ENCODE results near the gene SH3D19. TPM values are rescaled to one million over a fixed set of nuclear protein-coding genes. Genes with fewer than 3 reads are reported as not detected.
"Not testable (repeated sequence)": the region's sequence is repeated elsewhere in the genome, so short reads cannot be mapped to it uniquely, and the experiment has no call there.

SH3D19 gene
- total RNA-seq, 1 experiment from 2014 or later = not detected

DNA sequence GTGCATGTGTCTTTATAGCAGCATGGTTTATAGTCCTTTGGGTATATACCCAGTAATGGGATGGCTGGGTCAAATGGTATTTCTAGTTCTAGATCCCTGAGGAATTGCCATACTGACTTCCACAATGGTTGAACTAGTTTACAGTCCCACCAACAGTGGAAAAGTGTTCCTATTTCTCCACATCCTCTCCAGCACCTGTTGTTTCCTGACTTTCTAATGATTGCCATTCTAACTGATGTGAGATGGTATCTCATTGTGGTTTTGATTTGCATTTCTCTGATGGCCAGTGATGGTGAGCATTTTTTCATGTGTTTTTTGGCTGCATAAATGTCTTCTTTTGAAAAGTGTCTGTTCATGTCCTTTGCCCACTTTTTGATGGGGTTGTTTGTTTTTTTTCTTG lies 56.5 kb downstream of the SH3D19 start:
- H2AFZ ChIP-seq (ENCODE audit: low read length); H3K4me1 ChIP-seq (ENCODE audit: low read length); H3K27ac ChIP-seq (ENCODE audit: low read length); H4K20me1 ChIP-seq (ENCODE audit: insufficient read depth, low read depth, low read length); H3K9me2 ChIP-seq (replicated peaks; ENCODE audit: insufficient read depth, low read length); H3K4me3 ChIP-seq (ENCODE audit: low read length); H3K79me2 ChIP-seq (ENCODE audit: low read length); H3K27me3 ChIP-seq (ENCODE audit: low read length); H3K4me2 ChIP-seq (ENCODE audit: low read depth, low read length, poor library complexity, severe bottlenecking); DNase-seq; H3K9me3 ChIP-seq (ENCODE audit: low read length); H3K36me3 ChIP-seq (ENCODE audit: insufficient read depth, low read length); H3K9ac ChIP-seq (ENCODE audit: low read length): not testable (repeated sequence)

GRCh38 chr4:151267822-151268535 lies 57.4 kb downstream of the SH3D19 start:
- Histone ChIP-seq H3K27me3 (ENCODE audit: low read length) (no peaks in the 10 kb centered on the region), H3K27ac (ENCODE audit: low read length) (no peak overlapping the region), H3K4me1 (ENCODE audit: low read length) (no peaks in the 10 kb centered on the region), H3K36me3 (ENCODE audit: insufficient read depth, low read length) (no peaks in the 10 kb centered on the region), H4K20me1 (ENCODE audit: insufficient read depth, low read depth, low read length) (no peaks in the 10 kb centered on the region), H2AFZ (ENCODE audit: low read length) (no peak overlapping the region), H3K9me3 (ENCODE audit: low read length) (no peaks in the 10 kb centered on the region), H3K4me2 (ENCODE audit: low read depth, low read length, poor library complexity, severe bottlenecking) (no peak overlapping the region), H3K9ac (ENCODE audit: low read length) (no peak overlapping the region), H3K4me3 (ENCODE audit: low read length) (no peak overlapping the region), H3K9me2 (replicated peaks; ENCODE audit: insufficient read depth, low read length) (no peaks in the 10 kb centered on the region), H3K79me2 (ENCODE audit: low read length) (no peaks in the 10 kb centered on the region)
- DNase-seq = no peak

GRCh38 chr4:151267104-151267503 lies 58.3 kb downstream of the SH3D19 start:
- no peaks in the 10 kb centered on the region for H3K27me3 ChIP-seq (ENCODE audit: low read length)
- no peaks in the 10 kb centered on the region for H3K4me1 ChIP-seq (ENCODE audit: low read length)
- no peak for DNase-seq
- no peak overlapping the region for H3K4me3 ChIP-seq (ENCODE audit: low read length)
- H3K9me3 ChIP-seq (ENCODE audit: low read length) = no peaks in the 10 kb centered on the region
- no peak overlapping the region for H2AFZ ChIP-seq (ENCODE audit: low read length)
- no peak overlapping the region for H3K27ac ChIP-seq (ENCODE audit: low read length)
- no peaks in the 10 kb centered on the region for H3K36me3 ChIP-seq (ENCODE audit: insufficient read depth, low read length)
- no peak overlapping the region for H3K9ac ChIP-seq (ENCODE audit: low read length)
- no peaks in the 10 kb centered on the region for H4K20me1 ChIP-seq (ENCODE audit: insufficient read depth, low read depth, low read length)
- H3K4me2 ChIP-seq (ENCODE audit: low read depth, low read length, poor library complexity, severe bottlenecking) = no peak overlapping the region
- H3K79me2 ChIP-seq (ENCODE audit: low read length) = no peaks in the 10 kb centered on the region
- no peaks in the 10 kb centered on the region for H3K9me2 ChIP-seq (replicated peaks; ENCODE audit: insufficient read depth, low read length)

GRCh38 chr4:151266497-151266896 lies 58.9 kb downstream of the SH3D19 start:
- H2AFZ ChIP-seq (ENCODE audit: low read length) = no peak overlapping the region
- no peak overlapping the region for H3K9ac ChIP-seq (ENCODE audit: low read length)
- no peaks in the 10 kb centered on the region for H4K20me1 ChIP-seq (ENCODE audit: insufficient read depth, low read depth, low read length)
- no peak for DNase-seq
- H3K79me2 ChIP-seq (ENCODE audit: low read length) = no peaks in the 10 kb centered on the region
- no peak overlapping the region for H3K27ac ChIP-seq (ENCODE audit: low read length)
- no peaks in the 10 kb centered on the region for H3K9me3 ChIP-seq (ENCODE audit: low read length)
- no peaks in the 10 kb centered on the region for H3K36me3 ChIP-seq (ENCODE audit: insufficient read depth, low read length)
- H3K4me1 ChIP-seq (ENCODE audit: low read length) = no peaks in the 10 kb centered on the region
- no peak overlapping the region for H3K4me3 ChIP-seq (ENCODE audit: low read length)
- H3K9me2 ChIP-seq (replicated peaks; ENCODE audit: insufficient read depth, low read length) = no peaks in the 10 kb centered on the region
- no peaks in the 10 kb centered on the region for H3K27me3 ChIP-seq (ENCODE audit: low read length)
- H3K4me2 ChIP-seq (ENCODE audit: low read depth, low read length, poor library complexity, severe bottlenecking) = no peak overlapping the region

- H3K4me3 ChIP-seq (ENCODE audit: low read length) = no peak overlapping the region
- no peaks in the 10 kb centered on the region for H4K20me1 ChIP-seq (ENCODE audit: insufficient read depth, low read depth, low read length)
- H3K79me2 ChIP-seq (ENCODE audit: low read length) = no peaks in the 10 kb centered on the region
- no peak overlapping the region for H2AFZ ChIP-seq (ENCODE audit: low read length)
- H3K9ac ChIP-seq (ENCODE audit: low read length) = no peak overlapping the region
- no peaks in the 10 kb centered on the region for H3K9me3 ChIP-seq (ENCODE audit: low read length)
- no peak overlapping the region for H3K4me2 ChIP-seq (ENCODE audit: low read depth, low read length, poor library complexity, severe bottlenecking)
- no peaks in the 10 kb centered on the region for H3K27me3 ChIP-seq (ENCODE audit: low read length)
- no peaks in the 10 kb centered on the region for H3K9me2 ChIP-seq (replicated peaks; ENCODE audit: insufficient read depth, low read length)
- H3K36me3 ChIP-seq (ENCODE audit: insufficient read depth, low read length) = no peaks in the 10 kb centered on the region
- no peaks in the 10 kb centered on the region for H3K4me1 ChIP-seq (ENCODE audit: low read length)
- DNase-seq = no peak
- no peak overlapping the region for H3K27ac ChIP-seq (ENCODE audit: low read length)
Measured at GRCh38 chr4:151263455-151263854, 62.0 kb downstream of the SH3D19 start.

GRCh38 chr4:151260526-151260925 lies 64.9 kb downstream of the SH3D19 start:
- Histone ChIP-seq H3K79me2 (ENCODE audit: low read length) (no peaks in the 10 kb centered on the region), H3K27ac (ENCODE audit: low read length) (no peak overlapping the region), H3K4me1 (ENCODE audit: low read length) (no peaks in the 10 kb centered on the region)

GRCh38 chr4:151259752-151260151 lies 65.7 kb downstream of the SH3D19 start:
- no peak overlapping the region for H3K27ac ChIP-seq (ENCODE audit: low read length)
- no peaks in the 10 kb centered on the region for H3K36me3 ChIP-seq (ENCODE audit: insufficient read depth, low read length)
- no peaks in the 10 kb centered on the region for H4K20me1 ChIP-seq (ENCODE audit: insufficient read depth, low read depth, low read length)
- H3K4me1 ChIP-seq (ENCODE audit: low read length) = no peaks in the 10 kb centered on the region
- no peak overlapping the region for H3K9ac ChIP-seq (ENCODE audit: low read length)
- no peaks in the 10 kb centered on the region for H3K9me2 ChIP-seq (replicated peaks; ENCODE audit: insufficient read depth, low read length)
- H3K9me3 ChIP-seq (ENCODE audit: low read length) = no peaks in the 10 kb centered on the region
- H3K79me2 ChIP-seq (ENCODE audit: low read length) = no peaks in the 10 kb centered on the region
- no peak for DNase-seq
- H3K27me3 ChIP-seq (ENCODE audit: low read length) = no peaks in the 10 kb centered on the region
- no peak overlapping the region for H3K4me3 ChIP-seq (ENCODE audit: low read length)
- no peak overlapping the region for H3K4me2 ChIP-seq (ENCODE audit: low read depth, low read length, poor library complexity, severe bottlenecking)
- H2AFZ ChIP-seq (ENCODE audit: low read length) = no peak overlapping the region

More at GRCh38 chr4:151260526-151260925, 64.9 kb downstream of the SH3D19 start:
- H3K9me3 ChIP-seq (ENCODE audit: low read length) = no peaks in the 10 kb centered on the region
- DNase-seq = no peak
- H3K36me3 ChIP-seq (ENCODE audit: insufficient read depth, low read length) = no peaks in the 10 kb centered on the region
- H4K20me1 ChIP-seq (ENCODE audit: insufficient read depth, low read depth, low read length) = no peaks in the 10 kb centered on the region
- H3K9me2 ChIP-seq (replicated peaks; ENCODE audit: insufficient read depth, low read length) = no peaks in the 10 kb centered on the region
- H2AFZ ChIP-seq (ENCODE audit: low read length) = no peak overlapping the region
- H3K4me2 ChIP-seq (ENCODE audit: low read depth, low read length, poor library complexity, severe bottlenecking) = no peak overlapping the region
- no peak overlapping the region for H3K9ac ChIP-seq (ENCODE audit: low read length)
- H3K4me3 ChIP-seq (ENCODE audit: low read length) = no peak overlapping the region
- no peaks in the 10 kb centered on the region for H3K27me3 ChIP-seq (ENCODE audit: low read length)

GRCh38 chr4:151257704-151258103 lies 67.7 kb downstream of the SH3D19 start:
- Histone ChIP-seq H3K4me1 (ENCODE audit: low read length) (no peaks in the 10 kb centered on the region), H3K9me3 (ENCODE audit: low read length) (no peaks in the 10 kb centered on the region), H3K4me3 (ENCODE audit: low read length) (no peak overlapping the region), H3K79me2 (ENCODE audit: low read length) (no peaks in the 10 kb centered on the region), H3K9me2 (replicated peaks; ENCODE audit: insufficient read depth, low read length) (no peaks in the 10 kb centered on the region), H3K4me2 (ENCODE audit: low read depth, low read length, poor library complexity, severe bottlenecking) (no peak overlapping the region), H3K27ac (ENCODE audit: low read length) (no peak overlapping the region), H3K36me3 (ENCODE audit: insufficient read depth, low read length) (no peaks in the 10 kb centered on the region), H2AFZ (ENCODE audit: low read length) (no peak overlapping the region), H3K9ac (ENCODE audit: low read length) (no peak overlapping the region), H3K27me3 (ENCODE audit: low read length) (no peaks in the 10 kb centered on the region), H4K20me1 (ENCODE audit: insufficient read depth, low read depth, low read length) (no peaks in the 10 kb centered on the region)
- DNase-seq = no peak

All from Karpas-422 (cell line).